ENCODE results near the gene MAN2B1. TPM values are rescaled to one million over a fixed set of nuclear protein-coding genes. Genes with fewer than 3 reads are reported as not detected.

The MAN2B1 gene
- total and polyA plus RNA-seq, 2 of the 13 experiments (the other 11 are each of a cell fraction or from before 2014, with no cell fraction given), result 23.6 to 23.8 TPM

DNA sequence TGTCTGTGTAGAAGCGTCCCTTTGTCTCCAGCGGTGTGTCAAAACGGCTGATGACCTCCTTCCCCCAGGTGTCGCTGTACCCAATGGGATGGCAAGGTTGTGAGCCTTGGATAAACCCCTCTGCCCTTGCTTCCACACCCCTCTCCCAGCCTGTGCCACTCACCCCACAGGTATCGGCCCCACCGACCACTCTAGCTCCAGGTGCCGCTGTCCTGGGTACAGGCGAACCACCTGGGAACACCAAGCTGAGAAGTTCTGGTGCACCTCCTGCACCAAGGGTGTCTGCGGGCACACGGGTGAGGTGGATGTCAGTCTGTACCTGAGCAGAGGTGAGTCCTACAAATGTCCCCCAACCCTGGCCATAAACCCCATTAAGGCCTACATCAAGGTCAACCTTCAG is 16.6 kb downstream of the MAN2B1 start:
- Histone ChIP-seq H3K4me3 (replicated peaks in 1 of 3; ENCODE audit: insufficient read depth in 1 of 3, low read depth in 2 of 3, low read length in 3 of 3) (no peak overlapping the region), H3K9me3 (ENCODE audit: low read length) (no peaks in the 10 kb centered on the region), H3K36me3 (replicated peaks in 1 of 2; ENCODE audit: control insufficient read depth in 1 of 2, insufficient read depth in 2 of 2, low read length in 2 of 2) (no peaks in the 10 kb centered on the region), H3K79me2 (ENCODE audit: insufficient read depth, low read length) (no peaks in the 10 kb centered on the region), H3K4me2 (ENCODE audit: low read depth, low read length) (no peak overlapping the region), H3K4me1 (ENCODE audit: insufficient read depth, low read length) (no peaks in the 10 kb centered on the region), H3K27ac (ENCODE audit: extremely low read length, insufficient read depth, low read length) (no peak overlapping the region), H4K20me1 (ENCODE audit: insufficient read depth, low read length) (no peaks in the 10 kb centered on the region), H3K9ac (ENCODE audit: insufficient read depth, low read depth, low read length) (no peak overlapping the region), H2AFZ (ENCODE audit: low read length) (no peak overlapping the region), H3K27me3 (ENCODE audit: control insufficient read depth in 1 of 2, insufficient read depth in 2 of 2, low read length in 2 of 2) (no peaks in the 10 kb centered on the region)
- FAIRE-seq (no peak), DNase-seq (ENCODE audit: low spot score) (no peak), ATAC-seq (no peak)
- CTCF ChIA-PET (ENCODE audit: low intra/inter-chr PET ratio, low total read pairs), result no interaction called here
- intact Hi-C loops (cut with micrococcal nuclease; ENCODE audit: unreplicated experiment) (no loop called here), in situ Hi-C loops (cut with HindIII; ENCODE audit: extremely low pct_ligation_motif_present, low pct_unique_long_range_greater_than_20kb) (no loop called here)
- POLR2A ChIA-PET, result interaction anchor here (0.7 kb wide), 1 partner anchor 241 kb away, joined by 3 read pairs; no protein-coding TSS in a partner anchor
- WGBS (ENCODE audit: low lambda C conversion rate), result 97% methylated on average over 10 of the region's 10 CpGs
- BruUV-seq (replicated peaks), result no TSS peak
- TF ChIP-seq ZBTB3 (CRISPR knock-in tag; IDR thresholded peaks at IDR 0.05; ENCODE audit: borderline replicate concordance, low read depth) (no peak), CREM (IDR thresholded peaks at IDR 0.05) (no peak), CREM (CRISPR knock-in tag; IDR thresholded peaks at IDR 0.05) (no peak), RCOR2 (CRISPR knock-in tag; IDR thresholded peaks at IDR 0.05) (no peak), KLF12 (CRISPR knock-in tag; IDR thresholded peaks at IDR 0.05; ENCODE audit: borderline replicate concordance) (no peak), RORA (CRISPR knock-in tag; IDR thresholded peaks at IDR 0.05) (no peak), ZBTB21 (CRISPR knock-in tag; IDR thresholded peaks at IDR 0.05) (no peak), U2AF1 (optimal IDR thresholded peaks at IDR 0.05; ENCODE audit: low read depth, low read length) (no peak)
- TF ChIP-seq, protein P1, sequence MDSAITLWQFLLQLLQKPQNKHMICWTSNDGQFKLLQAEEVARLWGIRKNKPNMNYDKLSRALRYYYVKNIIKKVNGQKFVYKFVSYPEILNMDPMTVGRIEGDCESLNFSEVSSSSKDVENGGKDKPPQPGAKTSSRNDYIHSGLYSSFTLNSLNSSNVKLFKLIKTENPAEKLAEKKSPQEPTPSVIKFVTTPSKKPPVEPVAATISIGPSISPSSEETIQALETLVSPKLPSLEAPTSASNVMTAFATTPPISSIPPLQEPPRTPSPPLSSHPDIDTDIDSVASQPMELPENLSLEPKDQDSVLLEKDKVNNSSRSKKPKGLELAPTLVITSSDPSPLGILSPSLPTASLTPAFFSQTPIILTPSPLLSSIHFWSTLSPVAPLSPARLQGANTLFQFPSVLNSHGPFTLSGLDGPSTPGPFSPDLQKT (CRISPR knock-in tag; IDR thresholded peaks at IDR 0.05; ENCODE audit: borderline replicate concordance), result no peak
- TF ChIP-seq, protein P2, sequence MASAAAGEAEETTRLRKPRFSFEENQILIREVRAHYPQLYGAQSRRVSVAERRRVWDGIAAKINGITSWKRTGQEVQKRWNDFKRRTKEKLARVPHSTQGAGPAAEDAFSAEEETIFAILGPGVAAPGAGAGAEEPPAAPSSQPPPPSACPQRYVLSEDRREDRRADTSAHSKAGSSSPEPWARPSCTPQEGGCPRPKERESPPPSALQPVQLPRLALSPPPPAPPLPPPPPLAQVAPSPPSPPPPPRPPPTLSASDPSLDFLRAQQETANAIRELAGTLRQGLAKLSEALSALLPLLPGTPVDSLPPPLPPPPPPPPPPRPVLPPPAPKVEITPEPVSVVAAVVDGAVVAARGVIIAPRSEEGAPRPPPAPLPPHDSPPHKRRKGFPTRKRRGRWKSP (CRISPR knock-in tag; IDR thresholded peaks at IDR 0.05), result no peak
- TF ChIP-seq, protein P3, sequence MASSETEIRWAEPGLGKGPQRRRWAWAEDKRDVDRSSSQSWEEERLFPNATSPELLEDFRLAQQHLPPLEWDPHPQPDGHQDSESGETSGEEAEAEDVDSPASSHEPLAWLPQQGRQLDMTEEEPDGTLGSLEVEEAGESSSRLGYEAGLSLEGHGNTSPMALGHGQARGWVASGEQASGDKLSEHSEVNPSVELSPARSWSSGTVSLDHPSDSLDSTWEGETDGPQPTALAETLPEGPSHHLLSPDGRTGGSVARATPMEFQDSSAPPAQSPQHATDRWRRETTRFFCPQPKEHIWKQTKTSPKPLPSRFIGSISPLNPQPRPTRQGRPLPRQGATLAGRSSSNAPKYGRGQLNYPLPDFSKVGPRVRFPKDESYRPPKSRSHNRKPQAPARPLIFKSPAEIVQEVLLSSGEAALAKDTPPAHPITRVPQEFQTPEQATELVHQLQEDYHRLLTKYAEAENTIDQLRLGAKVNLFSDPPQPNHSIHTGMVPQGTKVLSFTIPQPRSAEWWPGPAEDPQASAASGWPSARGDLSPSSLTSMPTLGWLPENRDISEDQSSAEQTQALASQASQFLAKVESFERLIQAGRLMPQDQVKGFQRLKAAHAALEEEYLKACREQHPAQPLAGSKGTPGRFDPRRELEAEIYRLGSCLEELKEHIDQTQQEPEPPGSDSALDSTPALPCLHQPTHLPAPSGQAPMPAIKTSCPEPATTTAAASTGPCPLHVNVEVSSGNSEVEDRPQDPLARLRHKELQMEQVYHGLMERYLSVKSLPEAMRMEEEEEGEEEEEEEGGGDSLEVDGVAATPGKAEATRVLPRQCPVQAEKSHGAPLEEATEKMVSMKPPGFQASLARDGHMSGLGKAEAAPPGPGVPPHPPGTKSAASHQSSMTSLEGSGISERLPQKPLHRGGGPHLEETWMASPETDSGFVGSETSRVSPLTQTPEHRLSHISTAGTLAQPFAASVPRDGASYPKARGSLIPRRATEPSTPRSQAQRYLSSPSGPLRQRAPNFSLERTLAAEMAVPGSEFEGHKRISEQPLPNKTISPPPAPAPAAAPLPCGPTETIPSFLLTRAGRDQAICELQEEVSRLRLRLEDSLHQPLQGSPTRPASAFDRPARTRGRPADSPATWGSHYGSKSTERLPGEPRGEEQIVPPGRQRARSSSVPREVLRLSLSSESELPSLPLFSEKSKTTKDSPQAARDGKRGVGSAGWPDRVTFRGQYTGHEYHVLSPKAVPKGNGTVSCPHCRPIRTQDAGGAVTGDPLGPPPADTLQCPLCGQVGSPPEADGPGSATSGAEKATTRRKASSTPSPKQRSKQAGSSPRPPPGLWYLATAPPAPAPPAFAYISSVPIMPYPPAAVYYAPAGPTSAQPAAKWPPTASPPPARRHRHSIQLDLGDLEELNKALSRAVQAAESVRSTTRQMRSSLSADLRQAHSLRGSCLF (CRISPR knock-in tag; IDR thresholded peaks at IDR 0.05; ENCODE audit: borderline replicate concordance), result no peak
- TF ChIP-seq, protein P4, sequence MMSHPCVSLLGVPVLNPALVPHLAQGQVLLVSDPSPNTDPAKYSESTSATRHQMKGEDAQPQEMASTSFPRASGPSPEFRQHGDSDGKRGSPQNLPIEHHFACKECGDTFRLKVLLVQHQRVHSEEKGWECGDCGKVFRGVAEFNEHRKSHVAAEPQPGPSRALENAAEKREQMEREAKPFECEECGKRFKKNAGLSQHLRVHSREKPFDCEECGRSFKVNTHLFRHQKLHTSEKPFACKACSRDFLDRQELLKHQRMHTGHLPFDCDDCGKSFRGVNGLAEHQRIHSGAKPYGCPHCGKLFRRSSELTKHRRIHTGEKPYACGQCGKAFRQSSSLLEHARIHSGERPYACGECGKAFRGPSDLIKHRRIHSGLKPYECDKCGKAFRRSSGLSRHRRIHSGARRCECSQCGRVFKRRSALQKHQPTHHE (CRISPR knock-in tag; IDR thresholded peaks at IDR 0.05; ENCODE audit: borderline replicate concordance), result no peak

Measured in HepG2 (cell line).